ENCODE results near the gene SLC12A2. TPM values are rescaled to one million over a fixed set of nuclear protein-coding genes. Genes with fewer than 3 reads are reported as not detected.

SLC12A2 gene
- total RNA-seq, 4 donors from 2014 or later, result 21.9 to 78.6 (median 22.2) TPM

DNA sequence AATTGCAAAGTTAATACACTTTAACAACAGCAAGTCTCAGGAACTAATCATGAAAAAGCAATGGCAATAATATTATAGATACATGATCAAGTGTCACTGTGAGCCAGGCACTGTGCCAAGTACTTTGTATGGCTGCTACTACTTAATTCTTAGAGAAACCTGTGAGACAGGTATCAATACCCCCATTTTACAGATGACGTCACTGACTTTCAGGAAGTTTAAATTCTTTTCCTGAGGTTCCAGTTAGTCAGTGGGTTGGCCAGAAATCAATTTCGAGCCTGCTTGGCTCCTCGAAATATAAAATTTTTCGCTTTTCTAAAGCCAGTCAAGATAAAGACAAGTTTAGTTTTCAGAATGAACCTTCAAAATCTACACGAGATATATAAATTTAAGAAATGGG lies 130.3 kb downstream of the SLC12A2 start:
- Histone ChIP-seq H3K27me3 (no peaks in the 10 kb centered on the region), H3K4me3 (no peak overlapping the region), H3K27ac (no peak overlapping the region), H3K9me3 (no peaks in the 10 kb centered on the region), H3K4me1 (no peaks in the 10 kb centered on the region), H3K36me3 (no peaks in the 10 kb centered on the region)
- intact Hi-C loops (cut with DNase I; ENCODE audit: low total_unique reads), result no loop called here
- no peak for DNase-seq
- TF ChIP-seq POLR2A (IDR thresholded peaks at IDR 0.05), result no peak
- TF ChIP-seq, protein P1, sequence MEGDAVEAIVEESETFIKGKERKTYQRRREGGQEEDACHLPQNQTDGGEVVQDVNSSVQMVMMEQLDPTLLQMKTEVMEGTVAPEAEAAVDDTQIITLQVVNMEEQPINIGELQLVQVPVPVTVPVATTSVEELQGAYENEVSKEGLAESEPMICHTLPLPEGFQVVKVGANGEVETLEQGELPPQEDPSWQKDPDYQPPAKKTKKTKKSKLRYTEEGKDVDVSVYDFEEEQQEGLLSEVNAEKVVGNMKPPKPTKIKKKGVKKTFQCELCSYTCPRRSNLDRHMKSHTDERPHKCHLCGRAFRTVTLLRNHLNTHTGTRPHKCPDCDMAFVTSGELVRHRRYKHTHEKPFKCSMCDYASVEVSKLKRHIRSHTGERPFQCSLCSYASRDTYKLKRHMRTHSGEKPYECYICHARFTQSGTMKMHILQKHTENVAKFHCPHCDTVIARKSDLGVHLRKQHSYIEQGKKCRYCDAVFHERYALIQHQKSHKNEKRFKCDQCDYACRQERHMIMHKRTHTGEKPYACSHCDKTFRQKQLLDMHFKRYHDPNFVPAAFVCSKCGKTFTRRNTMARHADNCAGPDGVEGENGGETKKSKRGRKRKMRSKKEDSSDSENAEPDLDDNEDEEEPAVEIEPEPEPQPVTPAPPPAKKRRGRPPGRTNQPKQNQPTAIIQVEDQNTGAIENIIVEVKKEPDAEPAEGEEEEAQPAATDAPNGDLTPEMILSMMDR (IDR thresholded peaks at IDR 0.05), result no peak

DNA sequence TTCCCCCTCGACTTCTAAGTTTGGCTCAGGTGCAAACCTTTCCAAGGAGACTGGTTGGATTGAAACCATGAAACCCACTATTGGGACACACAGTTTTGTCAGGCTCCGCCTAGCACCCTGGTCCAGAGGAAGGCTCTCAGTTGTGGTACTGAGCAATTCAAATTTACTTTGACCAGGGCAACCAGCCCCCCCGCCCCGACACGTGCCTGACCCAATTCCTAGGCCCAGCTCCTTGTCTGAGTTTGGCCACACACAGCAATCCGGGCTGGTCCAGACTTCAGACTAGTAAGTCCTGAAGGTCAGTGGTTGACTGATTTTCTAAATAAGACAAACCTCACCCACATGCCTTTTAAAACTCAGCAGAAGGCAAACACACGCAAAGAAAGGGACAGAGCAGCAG lies 132.7 kb downstream of the SLC12A2 start:
- no peak for TF ChIP-seq POLR2A (IDR thresholded peaks at IDR 0.05)
- TF ChIP-seq, protein P1 (IDR thresholded peaks at IDR 0.05), result no peak
- H3K27me3 ChIP-seq, result no peaks in the 10 kb centered on the region
- H3K9me3 ChIP-seq, result no peaks in the 10 kb centered on the region
- H3K4me3 ChIP-seq, result no peak overlapping the region
- H3K36me3 ChIP-seq, result no peaks in the 10 kb centered on the region
- no peaks in the 10 kb centered on the region for H3K4me1 ChIP-seq
- no peak for DNase-seq
- intact Hi-C loops (cut with DNase I; ENCODE audit: low total_unique reads), result no loop called here
- no peak overlapping the region for H3K27ac ChIP-seq

- TF ChIP-seq, protein P1 (IDR thresholded peaks at IDR 0.05), result no peak
- TF ChIP-seq POLR2A (IDR thresholded peaks at IDR 0.05), result no peak
- intact Hi-C loops (cut with DNase I; ENCODE audit: low total_unique reads), result no loop called here
- no peak overlapping the region for H3K27ac ChIP-seq
- H3K27me3 ChIP-seq, result no peaks in the 10 kb centered on the region
- H3K9me3 ChIP-seq, result no peaks in the 10 kb centered on the region
- no peak for DNase-seq
- no peaks in the 10 kb centered on the region for H3K4me1 ChIP-seq
- H3K36me3 ChIP-seq, result no peaks in the 10 kb centered on the region
- no peak overlapping the region for H3K4me3 ChIP-seq
Observed at GRCh38 chr5:128216860-128217531, 133.4 kb downstream of the SLC12A2 start.

GRCh38 chr5:128220841-128221240 lies 137.3 kb downstream of the SLC12A2 start:
- intact Hi-C loops (cut with DNase I; ENCODE audit: low total_unique reads), result no loop called here
- Histone ChIP-seq H3K27ac (no peak overlapping the region), H3K36me3 (no peaks in the 10 kb centered on the region), H3K9me3 (no peaks in the 10 kb centered on the region), H3K4me1 (no peaks in the 10 kb centered on the region), H3K27me3 (no peaks in the 10 kb centered on the region), H3K4me3 (no peak overlapping the region)
- DNase-seq, result no peak
- TF ChIP-seq, protein P1 (IDR thresholded peaks at IDR 0.05), result no peak
- no peak for TF ChIP-seq POLR2A (IDR thresholded peaks at IDR 0.05)

DNA sequence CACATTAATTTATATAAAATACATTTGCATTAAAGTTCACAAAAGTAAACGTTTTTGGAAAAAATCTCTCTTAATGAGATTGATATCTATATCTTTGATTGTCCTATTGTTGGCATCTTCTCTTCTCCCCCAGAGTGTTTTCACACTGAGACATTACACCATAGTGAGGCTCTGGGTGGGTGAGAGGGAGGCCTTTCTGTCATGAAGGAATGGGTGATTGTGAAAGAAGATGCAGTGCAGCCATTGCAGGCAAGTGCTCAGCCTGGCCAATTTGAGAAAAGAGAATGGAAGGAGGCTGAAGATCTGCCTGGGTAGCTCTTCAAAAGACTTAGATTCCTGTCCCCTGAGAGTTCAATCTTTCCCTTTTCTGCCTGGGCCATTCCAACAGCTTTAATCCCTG lies 140.8 kb downstream of the SLC12A2 start:
- Histone ChIP-seq H3K4me1 (no peaks in the 10 kb centered on the region), H3K4me3 (no peak overlapping the region), H3K36me3 (no peaks in the 10 kb centered on the region), H3K27ac (no peak overlapping the region), H3K27me3 (no peaks in the 10 kb centered on the region), H3K9me3 (no peaks in the 10 kb centered on the region)
- DNase-seq, result no peak
- no peak for TF ChIP-seq POLR2A (IDR thresholded peaks at IDR 0.05)
- TF ChIP-seq, protein P1 (IDR thresholded peaks at IDR 0.05), result no peak
- intact Hi-C loops (cut with DNase I; ENCODE audit: low total_unique reads), result no loop called here

All from uterus (tissue), 4 donors.